Peyer's patch (tissue), 4 donors: ENCODE measurements around the gene BCL2L1.

Experiments
- POLR2A ChIP-seq, 2 donors: fragments of 450-650 bp; IDR thresholded peaks; one replicate each; pipeline ENCODE4 v1.5.1; 2017; ENCODE audit warnings: antibody characterized with exemption in 2 of 2, mild to moderate bottlenecking in 2 of 2, moderate library complexity in 2 of 2
- TF ChIP-seq, protein P1 (sequence below), 6 experiments: fragments of 450-650 bp in 4 of 6; fragments of 200-600 bp in 2 of 6; sonication (generic) in 1 of 6; IDR thresholded peaks; one replicate each; pipeline ENCODE4 v1.5.1; 2017 to 2019; ENCODE audit warnings: antibody characterized with exemption in 6 of 6, mild to moderate bottlenecking in 3 of 6, moderate library complexity in 1 of 6

DNA sequence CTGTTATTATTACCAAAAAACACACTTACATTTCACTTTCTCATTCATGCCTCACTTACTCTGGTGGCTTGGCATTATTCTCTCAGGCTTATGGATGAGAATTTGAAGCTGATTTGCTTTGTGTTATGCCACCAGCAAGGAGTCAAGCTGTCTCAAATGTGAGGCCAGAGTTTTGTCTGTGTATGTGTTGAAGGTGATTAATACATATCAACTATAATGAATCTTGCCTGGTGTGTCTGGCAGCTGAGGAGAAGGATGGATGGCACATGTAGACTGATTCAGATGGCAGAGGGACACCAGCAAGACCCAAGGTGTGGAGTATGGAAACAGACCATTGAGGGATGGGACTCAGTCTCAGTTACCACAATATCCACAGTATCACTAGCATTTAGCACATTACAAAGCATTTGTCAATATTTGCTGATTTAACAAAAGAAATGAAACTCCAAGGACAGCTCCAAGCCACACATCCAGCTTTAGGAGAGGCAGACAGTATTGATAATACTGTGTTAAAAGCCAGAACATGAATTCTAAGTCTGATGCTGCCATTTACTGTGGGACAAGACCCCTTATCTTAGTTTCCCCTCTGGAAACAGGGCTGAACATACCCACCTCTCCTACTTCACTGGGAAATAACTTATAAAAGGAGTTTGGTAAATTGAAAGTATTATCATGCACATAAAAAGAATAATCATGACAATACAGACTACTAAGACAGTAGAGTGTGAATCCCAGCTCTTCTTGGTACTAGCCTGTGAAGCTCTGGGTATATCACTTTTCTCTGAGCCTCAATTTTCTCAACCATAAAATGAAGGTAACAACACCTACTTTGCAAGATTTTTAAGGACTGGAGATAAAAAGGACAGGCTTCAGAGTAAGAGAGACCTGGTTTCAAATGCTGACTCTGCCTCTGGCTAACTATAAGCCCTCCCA lies 11.2 kb downstream of the BCL2L1 start:
- TF ChIP-seq, protein P1, sequence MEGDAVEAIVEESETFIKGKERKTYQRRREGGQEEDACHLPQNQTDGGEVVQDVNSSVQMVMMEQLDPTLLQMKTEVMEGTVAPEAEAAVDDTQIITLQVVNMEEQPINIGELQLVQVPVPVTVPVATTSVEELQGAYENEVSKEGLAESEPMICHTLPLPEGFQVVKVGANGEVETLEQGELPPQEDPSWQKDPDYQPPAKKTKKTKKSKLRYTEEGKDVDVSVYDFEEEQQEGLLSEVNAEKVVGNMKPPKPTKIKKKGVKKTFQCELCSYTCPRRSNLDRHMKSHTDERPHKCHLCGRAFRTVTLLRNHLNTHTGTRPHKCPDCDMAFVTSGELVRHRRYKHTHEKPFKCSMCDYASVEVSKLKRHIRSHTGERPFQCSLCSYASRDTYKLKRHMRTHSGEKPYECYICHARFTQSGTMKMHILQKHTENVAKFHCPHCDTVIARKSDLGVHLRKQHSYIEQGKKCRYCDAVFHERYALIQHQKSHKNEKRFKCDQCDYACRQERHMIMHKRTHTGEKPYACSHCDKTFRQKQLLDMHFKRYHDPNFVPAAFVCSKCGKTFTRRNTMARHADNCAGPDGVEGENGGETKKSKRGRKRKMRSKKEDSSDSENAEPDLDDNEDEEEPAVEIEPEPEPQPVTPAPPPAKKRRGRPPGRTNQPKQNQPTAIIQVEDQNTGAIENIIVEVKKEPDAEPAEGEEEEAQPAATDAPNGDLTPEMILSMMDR (IDR thresholded peaks at IDR 0.05), result no peak
- TF ChIP-seq POLR2A (IDR thresholded peaks at IDR 0.05), result no peak
